ENCODE data around the gene ARHGEF10L. TPM values are rescaled to one million over a fixed set of nuclear protein-coding genes. Genes with fewer than 3 reads are reported as not detected.

Gene ARHGEF10L
- total RNA-seq, 1 experiment from 2014 or later, result 21.6 TPM

DNA sequence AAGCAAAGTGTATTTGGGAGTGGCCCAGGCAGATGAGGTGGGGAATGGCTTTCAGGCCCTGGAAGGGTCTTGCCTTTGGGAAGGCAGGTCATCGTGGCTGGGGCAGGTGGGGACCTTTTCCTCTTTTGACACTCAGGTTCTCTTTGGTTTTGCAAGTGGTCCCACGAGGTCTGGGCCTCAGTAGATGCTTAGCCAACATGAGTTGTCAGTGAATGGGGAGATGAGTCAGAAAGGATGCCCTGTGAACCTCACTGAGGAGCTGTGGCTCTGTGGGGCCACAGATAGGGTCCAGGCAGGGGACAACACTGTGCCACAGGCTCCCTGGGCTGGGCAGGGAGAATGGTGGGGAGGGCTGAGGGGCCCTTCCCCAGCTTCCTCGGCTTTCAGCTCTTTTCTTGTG is 19.0 kb downstream of the ARHGEF10L start:
- no TSS peak for BruUV-seq (replicated peaks)
- no peaks in the 10 kb centered on the region for H4K20me1 ChIP-seq (ENCODE audit: insufficient read depth)
- H3K27me3 ChIP-seq (ENCODE audit: insufficient read depth, low read depth), result no peaks in the 10 kb centered on the region
- no peak for DNase-seq
- H3K36me3 ChIP-seq (ENCODE audit: low read depth), result no peaks in the 10 kb centered on the region
- no peak overlapping the region for H3K4me2 ChIP-seq
- H3F3A ChIP-seq (ENCODE audit: insufficient read depth, low read depth), result peaks cover 54% of the 10 kb centered on the region
- no peaks in the 10 kb centered on the region for H3K9me2 ChIP-seq (ENCODE audit: insufficient read depth)
- H3K4me1 ChIP-seq (replicated peaks; ENCODE audit: insufficient read depth), result peaks cover 67% of the 10 kb centered on the region
- peaks cover 68% of the 10 kb centered on the region for H3K79me2 ChIP-seq (ENCODE audit: low read depth)
- TF ChIP-seq EZH2 (IDR thresholded peaks at IDR 0.05; ENCODE audit: low read depth), result no peak
- TF ChIP-seq, protein P1, sequence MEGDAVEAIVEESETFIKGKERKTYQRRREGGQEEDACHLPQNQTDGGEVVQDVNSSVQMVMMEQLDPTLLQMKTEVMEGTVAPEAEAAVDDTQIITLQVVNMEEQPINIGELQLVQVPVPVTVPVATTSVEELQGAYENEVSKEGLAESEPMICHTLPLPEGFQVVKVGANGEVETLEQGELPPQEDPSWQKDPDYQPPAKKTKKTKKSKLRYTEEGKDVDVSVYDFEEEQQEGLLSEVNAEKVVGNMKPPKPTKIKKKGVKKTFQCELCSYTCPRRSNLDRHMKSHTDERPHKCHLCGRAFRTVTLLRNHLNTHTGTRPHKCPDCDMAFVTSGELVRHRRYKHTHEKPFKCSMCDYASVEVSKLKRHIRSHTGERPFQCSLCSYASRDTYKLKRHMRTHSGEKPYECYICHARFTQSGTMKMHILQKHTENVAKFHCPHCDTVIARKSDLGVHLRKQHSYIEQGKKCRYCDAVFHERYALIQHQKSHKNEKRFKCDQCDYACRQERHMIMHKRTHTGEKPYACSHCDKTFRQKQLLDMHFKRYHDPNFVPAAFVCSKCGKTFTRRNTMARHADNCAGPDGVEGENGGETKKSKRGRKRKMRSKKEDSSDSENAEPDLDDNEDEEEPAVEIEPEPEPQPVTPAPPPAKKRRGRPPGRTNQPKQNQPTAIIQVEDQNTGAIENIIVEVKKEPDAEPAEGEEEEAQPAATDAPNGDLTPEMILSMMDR (conservative IDR thresholded peaks at IDR 0.05), result no peak
- ChIA-PET CTCF (interaction anchor here (0.6 kb wide), 1 partner anchor 25 kb away, joined by 8 read pairs; no protein-coding TSS in a partner anchor), POLR2A (ENCODE audit: unreplicated experiment) (no interaction called here)
- H2AFZ ChIP-seq, result no peak overlapping the region
- no peak overlapping the region for H3K4me3 ChIP-seq
- peak overlapping the region; percentile 95 for H3K27ac ChIP-seq
- intact Hi-C loops (cut with micrococcal nuclease; ENCODE audit: unreplicated experiment), result no loop called here
- no peaks in the 10 kb centered on the region for H3K9me3 ChIP-seq (ENCODE audit: insufficient read depth, low read depth)

DNA sequence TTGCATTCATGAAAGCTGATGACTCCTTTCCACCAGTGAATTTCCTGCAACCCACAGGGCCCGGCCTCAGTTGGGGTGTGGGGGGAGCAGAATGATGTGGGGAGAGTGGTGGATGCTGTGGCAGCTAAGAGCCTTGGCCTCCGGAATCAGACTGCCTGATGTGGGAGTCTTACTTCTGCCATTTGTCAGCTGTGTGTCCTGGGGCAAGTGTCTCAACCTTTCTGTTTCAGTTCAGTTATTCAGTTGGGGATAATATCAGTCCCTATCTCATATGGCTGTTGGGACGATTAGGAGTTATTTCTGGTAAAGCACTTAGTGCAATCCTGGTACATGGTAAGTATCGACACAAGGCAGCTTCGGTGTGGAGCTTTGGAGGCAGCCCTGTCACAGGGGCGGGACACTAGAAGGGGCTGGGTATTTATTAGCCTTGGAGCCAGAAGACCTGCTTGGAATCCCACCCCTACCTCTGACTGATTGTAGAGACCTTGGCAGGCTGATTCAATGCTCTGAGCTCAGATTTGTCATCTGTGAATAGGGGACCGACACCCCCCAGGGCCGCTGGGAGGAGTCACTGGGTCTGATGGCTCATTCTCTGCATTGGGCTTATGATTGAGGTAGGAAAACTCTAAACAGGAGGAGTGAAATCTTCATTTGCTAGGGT is 19.6 kb downstream of the ARHGEF10L start:
- no peak overlapping the region for H3K4me3 ChIP-seq
- H3K4me2 ChIP-seq, result peak overlapping the region; percentile 70
- TF ChIP-seq EZH2 (IDR thresholded peaks at IDR 0.05; ENCODE audit: low read depth), result no peak
- TF ChIP-seq, protein P1 (conservative IDR thresholded peaks at IDR 0.05), result no peak
- DNase-seq, result no peak
- H3K9me3 ChIP-seq (ENCODE audit: insufficient read depth, low read depth), result no peaks in the 10 kb centered on the region
- no peak overlapping the region for H2AFZ ChIP-seq
- no peaks in the 10 kb centered on the region for H4K20me1 ChIP-seq (ENCODE audit: insufficient read depth)
- H3K9me2 ChIP-seq (ENCODE audit: insufficient read depth), result no peaks in the 10 kb centered on the region
- no peaks in the 10 kb centered on the region for H3K27me3 ChIP-seq (ENCODE audit: insufficient read depth, low read depth)
- peak overlapping the region; percentile 95 for H3K27ac ChIP-seq
- no TSS peak for BruUV-seq (replicated peaks)
- peaks cover 51% of the 10 kb centered on the region for H3F3A ChIP-seq (ENCODE audit: insufficient read depth, low read depth)
- peaks cover 73% of the 10 kb centered on the region for H3K79me2 ChIP-seq (ENCODE audit: low read depth)
- intact Hi-C loops (cut with micrococcal nuclease; ENCODE audit: unreplicated experiment), result no loop called here
- ChIA-PET CTCF (interaction anchor here (0.5 to 1.4 kb wide), 4 partner anchors 10 to 950 kb away, joined by 3 to 8 read pairs (median 4); no protein-coding TSS in a partner anchor), POLR2A (ENCODE audit: unreplicated experiment) (no interaction called here)
- H3K4me1 ChIP-seq (replicated peaks; ENCODE audit: insufficient read depth), result peaks cover 64% of the 10 kb centered on the region
- H3K36me3 ChIP-seq (ENCODE audit: low read depth), result no peaks in the 10 kb centered on the region

DNA sequence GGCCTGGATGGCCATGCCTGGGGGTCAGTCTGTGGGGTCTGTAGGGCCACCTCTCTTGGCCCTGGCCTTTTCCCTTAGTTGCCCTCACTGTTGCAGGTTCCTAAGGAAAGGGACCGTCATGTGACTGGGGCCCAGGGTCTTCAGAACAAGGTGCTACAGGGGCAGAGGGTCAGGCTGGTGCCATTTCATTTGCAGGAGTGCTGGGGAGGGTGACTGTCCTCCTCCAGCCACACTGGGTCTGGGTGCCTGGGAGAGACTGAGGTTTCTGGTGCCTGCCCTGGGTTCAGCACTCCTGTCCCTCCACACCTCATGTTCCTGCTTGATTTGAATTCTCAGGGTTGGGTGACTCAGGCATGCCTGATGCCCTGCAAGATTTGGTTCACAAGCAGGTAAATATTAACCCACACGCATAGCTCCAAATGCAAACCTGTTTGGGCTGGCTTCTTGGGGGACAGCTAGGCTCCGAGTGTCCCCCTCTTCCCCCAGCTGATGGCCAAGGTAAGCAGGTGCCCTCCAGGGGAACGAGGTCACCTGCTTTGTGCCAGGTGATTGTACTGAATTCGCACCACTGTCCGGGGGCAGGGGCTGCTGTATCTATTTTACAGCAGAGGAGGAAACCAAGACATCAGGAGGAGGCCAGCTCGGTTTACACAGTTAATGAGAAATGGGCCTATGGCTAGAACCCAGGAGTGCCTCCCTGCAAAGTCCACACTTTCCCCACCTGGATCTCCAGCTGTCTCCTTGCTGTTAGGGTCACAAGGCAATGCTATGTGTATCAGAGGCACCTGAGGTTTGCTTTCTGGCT is 20.3 kb downstream of the ARHGEF10L start:
- no peaks in the 10 kb centered on the region for H3K36me3 ChIP-seq (ENCODE audit: low read depth)
- H3K9me2 ChIP-seq (ENCODE audit: insufficient read depth), result no peaks in the 10 kb centered on the region
- POLR2A ChIA-PET (ENCODE audit: unreplicated experiment), result no interaction called here
- H3K4me2 ChIP-seq, result peak overlapping the region; percentile 70
- no peak overlapping the region for H3K4me3 ChIP-seq
- DNase-seq, result peak; percentile 43 to 79
- BruUV-seq (replicated peaks), result no TSS peak
- H4K20me1 ChIP-seq (ENCODE audit: insufficient read depth), result no peaks in the 10 kb centered on the region
- intact Hi-C loops (cut with micrococcal nuclease; ENCODE audit: unreplicated experiment), result no loop called here
- peaks cover 76% of the 10 kb centered on the region for H3K79me2 ChIP-seq (ENCODE audit: low read depth)
- peaks cover 57% of the 10 kb centered on the region for H3K4me1 ChIP-seq (replicated peaks; ENCODE audit: insufficient read depth)
- no peaks in the 10 kb centered on the region for H3K9me3 ChIP-seq (ENCODE audit: insufficient read depth, low read depth)
- H3K27me3 ChIP-seq (ENCODE audit: insufficient read depth, low read depth), result no peaks in the 10 kb centered on the region
- H3K27ac ChIP-seq, result peak overlapping the region; percentile 95
- TF ChIP-seq EZH2 (IDR thresholded peaks at IDR 0.05; ENCODE audit: low read depth), result no peak
- TF ChIP-seq, protein P1 (conservative IDR thresholded peaks at IDR 0.05), result no peak
- H2AFZ ChIP-seq, result no peak overlapping the region
- CTCF ChIA-PET, result interaction anchor here (0.5 to 1.4 kb wide), 2 partner anchors 9 to 15 kb away, joined by 3 read pairs; no protein-coding TSS in a partner anchor
- peaks cover 44% of the 10 kb centered on the region for H3F3A ChIP-seq (ENCODE audit: insufficient read depth, low read depth)
